ENCODE measurements around the gene BRD7.

Gene BRD7

DNA sequence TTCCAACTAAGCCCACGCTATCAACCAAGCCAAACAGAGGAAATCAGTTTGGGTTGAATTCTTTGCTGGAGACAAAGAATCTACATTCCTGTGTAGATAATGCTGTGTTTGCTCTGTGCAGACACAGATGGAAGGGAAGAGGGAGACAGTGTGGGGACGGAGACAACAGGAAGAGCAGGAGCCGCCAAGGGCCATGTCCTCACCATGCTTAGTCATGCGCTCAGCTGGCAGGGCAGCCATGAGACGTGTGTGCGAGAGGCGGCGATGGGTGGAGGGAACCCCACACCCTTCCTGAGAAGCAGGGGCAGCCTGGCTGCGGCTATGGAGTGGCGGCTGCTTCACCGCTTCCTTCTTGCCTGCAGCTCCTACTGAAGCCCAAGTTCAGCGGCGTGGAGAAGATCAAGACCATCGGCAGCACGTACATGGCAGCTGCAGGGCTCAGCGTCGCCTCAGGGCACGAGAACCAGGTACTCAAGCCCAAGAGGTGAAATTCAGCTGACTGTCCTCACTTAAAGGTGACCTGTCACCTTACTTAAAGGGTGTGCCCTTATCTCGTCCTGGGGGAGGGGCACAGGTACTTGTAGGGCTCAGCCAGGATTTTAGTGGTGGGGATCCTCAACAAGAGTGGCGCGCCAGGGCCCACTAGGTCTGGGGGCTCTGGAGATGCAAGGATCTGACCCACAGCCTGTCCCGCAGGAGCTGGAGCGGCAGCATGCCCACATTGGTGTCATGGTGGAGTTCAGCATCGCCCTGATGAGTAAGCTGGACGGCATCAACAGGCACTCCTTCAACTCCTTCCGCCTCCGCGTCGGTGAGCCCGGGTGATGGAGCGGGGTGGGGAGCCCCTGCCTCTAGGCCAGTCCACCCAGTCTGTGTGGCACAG is 55.0 kb downstream of the BRD7 start:
- peaks cover 53% of the 10 kb centered on the region for H3K36me3 Mint-ChIP-seq (ENCODE audit: low read depth)
- H3K4me3 Mint-ChIP-seq, result peak overlapping the region; percentile 40
- H3K27ac Mint-ChIP-seq, result peak overlapping the region; percentile 85
- H3K27me3 Mint-ChIP-seq (ENCODE audit: low read depth), result no peaks in the 10 kb centered on the region
- no peaks in the 10 kb centered on the region for H3K9me3 Mint-ChIP-seq
- H3K4me1 Mint-ChIP-seq (ENCODE audit: low read depth), result peaks cover 28% of the 10 kb centered on the region

DNA sequence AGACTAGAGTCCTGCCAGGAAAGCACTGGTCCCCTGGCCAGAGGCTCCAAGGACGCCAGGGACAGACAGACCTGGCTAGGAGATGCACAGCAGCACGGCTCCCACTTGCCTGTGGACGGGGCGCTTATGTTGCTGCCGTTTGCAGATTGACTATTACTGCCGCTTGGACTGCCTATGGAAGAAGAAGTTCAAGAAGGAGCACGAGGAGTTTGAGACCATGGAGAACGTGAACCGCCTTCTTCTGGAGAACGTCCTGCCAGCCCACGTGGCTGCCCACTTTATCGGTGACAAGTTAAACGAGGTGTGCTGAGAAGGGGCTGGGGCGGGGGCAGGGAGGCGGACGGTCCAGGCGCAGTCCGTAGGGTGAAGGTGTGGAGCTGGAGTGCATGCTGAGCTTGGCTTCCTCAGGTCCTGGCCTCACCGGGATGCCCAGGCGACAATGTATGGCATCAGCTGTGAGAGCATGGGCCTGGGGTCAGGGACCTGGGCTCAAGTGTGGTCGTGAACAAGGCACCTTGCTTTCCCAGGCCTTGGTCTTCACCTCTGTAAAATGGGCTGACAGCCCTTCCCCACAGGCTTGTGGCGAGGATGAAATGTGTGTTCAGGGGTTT is 56.8 kb downstream of the BRD7 start:
- Mint-ChIP-seq H3K36me3 (ENCODE audit: low read depth) (peaks cover 50% of the 10 kb centered on the region), H3K4me3 (no peak overlapping the region), H3K27me3 (ENCODE audit: low read depth) (no peaks in the 10 kb centered on the region), H3K27ac (peak overlapping the region; percentile 73), H3K4me1 (ENCODE audit: low read depth) (peaks cover 22% of the 10 kb centered on the region), H3K9me3 (no peaks in the 10 kb centered on the region)

DNA sequence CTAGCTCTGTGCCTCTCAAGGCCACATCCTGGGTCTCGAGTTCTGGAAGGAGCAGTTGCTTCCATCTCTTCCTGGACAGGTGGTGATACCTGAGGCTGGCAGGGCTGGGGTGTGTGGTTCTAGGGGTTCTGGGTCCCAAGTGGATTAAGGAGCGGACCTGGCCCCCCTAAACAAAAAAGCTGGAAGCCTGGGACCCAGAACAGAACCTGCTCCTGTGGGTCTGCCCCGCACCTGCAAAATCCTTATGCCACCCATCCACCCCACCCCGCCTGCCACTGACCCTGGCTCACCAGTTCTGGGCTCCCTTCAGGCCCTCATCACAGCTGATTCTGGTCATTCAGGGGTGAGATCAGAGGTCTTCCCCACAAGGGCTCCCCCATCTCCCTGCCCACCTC is 57.7 kb downstream of the BRD7 start:
- Mint-ChIP-seq H3K4me3 (no peak overlapping the region), H3K27ac (peak overlapping the region; percentile 70), H3K4me1 (ENCODE audit: low read depth) (peaks cover 24% of the 10 kb centered on the region), H3K9me3 (no peaks in the 10 kb centered on the region), H3K27me3 (ENCODE audit: low read depth) (no peaks in the 10 kb centered on the region), H3K36me3 (ENCODE audit: low read depth) (peaks cover 44% of the 10 kb centered on the region)

DNA sequence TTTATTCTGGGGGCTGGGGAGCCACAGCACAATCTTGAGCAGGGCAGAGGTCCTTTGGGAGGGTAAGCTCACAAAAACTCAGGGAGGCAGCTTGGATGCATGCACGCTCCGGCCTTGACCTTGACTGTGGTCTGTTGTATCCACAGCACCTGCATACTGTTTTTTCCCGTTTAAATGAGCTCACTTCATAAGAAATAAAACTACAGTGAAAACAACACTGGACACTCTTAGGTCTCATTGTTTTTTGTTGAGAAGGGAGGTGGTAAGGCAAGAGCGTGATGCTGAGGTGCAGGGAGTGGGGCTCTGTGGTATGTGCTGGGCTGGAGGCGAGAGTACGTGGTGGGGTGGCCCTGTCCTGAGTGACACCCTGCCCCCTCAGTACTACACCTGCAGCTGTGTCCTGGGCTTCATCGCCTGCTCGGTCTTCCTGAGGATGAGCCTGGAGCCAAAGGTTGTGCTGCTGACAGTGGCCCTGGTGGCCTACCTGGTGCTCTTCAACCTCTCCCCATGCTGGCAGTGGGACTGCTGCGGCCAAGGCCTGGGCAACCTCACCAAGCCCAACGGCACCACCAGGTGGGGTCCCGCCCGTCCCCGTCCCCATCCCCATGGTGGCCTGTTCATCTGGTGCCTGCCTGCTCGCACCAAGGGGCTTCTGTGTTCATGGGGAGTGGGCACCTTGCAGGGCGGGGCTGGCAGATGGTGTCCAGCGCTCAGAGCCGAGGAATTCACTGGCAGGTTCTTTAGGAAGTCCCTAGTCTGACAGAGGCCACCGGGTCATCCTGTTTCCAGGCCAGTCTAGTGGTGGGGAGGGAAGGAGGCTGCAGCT is 58.3 kb downstream of the BRD7 start:
- Mint-ChIP-seq H3K27me3 (ENCODE audit: low read depth) (no peaks in the 10 kb centered on the region), H3K36me3 (ENCODE audit: low read depth) (peaks cover 42% of the 10 kb centered on the region), H3K4me1 (ENCODE audit: low read depth) (peaks cover 24% of the 10 kb centered on the region), H3K9me3 (no peaks in the 10 kb centered on the region), H3K4me3 (no peak overlapping the region), H3K27ac (peak overlapping the region; percentile 41)

DNA sequence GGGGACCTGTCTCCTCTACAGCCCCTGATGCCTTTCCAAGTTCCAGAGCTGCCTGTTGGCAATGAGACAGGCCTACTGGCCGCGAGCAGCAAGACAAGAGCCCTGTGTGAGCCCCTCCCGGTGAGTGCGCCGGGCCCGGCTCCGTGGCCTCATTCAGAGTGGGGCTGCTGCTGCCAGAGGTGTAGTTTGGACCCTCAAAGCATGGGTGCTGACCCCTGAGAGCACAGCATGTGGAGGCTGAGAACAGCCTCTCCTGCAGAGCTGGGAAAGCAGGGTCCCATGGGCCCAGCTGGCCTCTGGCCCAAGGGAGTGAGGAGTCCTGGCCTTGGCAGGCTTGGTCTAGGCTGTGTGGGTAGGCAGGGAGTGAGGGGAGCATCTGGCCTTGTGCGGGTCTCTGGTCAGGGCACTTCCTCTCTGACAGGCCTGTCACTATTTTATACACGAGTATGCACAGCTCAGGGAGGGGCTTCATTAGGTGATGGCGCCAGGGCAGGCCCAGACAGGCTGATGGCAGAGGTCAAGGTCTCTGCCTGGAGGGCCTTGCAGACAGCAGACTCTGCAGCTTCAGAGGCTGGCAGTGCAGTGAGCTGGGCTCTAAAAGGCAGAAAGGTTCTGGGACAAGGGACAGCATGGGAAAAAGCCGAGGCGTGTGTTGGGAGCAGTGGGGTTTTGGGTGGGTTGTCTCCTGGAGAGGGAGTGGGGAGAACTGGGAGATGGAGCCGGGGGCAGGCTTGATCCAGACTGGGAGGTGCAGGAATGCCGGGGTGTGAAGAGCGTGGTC is 59.1 kb downstream of the BRD7 start:
- Mint-ChIP-seq H3K36me3 (ENCODE audit: low read depth) (peaks cover 39% of the 10 kb centered on the region), H3K9me3 (no peaks in the 10 kb centered on the region), H3K4me3 (no peak overlapping the region), H3K27ac (peak overlapping the region; percentile 41), H3K27me3 (ENCODE audit: low read depth) (no peaks in the 10 kb centered on the region), H3K4me1 (ENCODE audit: low read depth) (peaks cover 22% of the 10 kb centered on the region)

DNA sequence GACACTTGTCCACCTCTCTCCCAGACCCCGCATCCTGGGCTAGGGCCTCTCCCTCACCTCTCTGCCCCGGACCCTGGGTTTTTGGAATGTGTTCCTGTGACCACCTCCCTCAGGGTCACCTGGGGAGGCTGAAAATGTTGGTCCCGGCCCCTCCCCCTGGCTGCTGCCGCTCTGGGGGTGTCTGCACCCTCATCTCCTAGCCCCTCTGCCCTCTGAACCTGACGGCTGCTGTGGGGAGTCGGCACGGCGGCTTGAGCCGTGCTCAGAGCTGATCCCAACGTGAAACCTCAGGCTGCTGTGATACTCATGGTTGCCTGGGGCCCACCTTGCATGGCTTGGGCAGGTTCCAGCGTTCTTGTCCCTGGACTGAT is 59.6 kb downstream of the BRD7 start:
- no peak overlapping the region for H3K4me3 Mint-ChIP-seq
- no peaks in the 10 kb centered on the region for H3K27me3 Mint-ChIP-seq (ENCODE audit: low read depth)
- no peak overlapping the region for H3K27ac Mint-ChIP-seq
- peaks cover 22% of the 10 kb centered on the region for H3K4me1 Mint-ChIP-seq (ENCODE audit: low read depth)
- H3K36me3 Mint-ChIP-seq (ENCODE audit: low read depth), result peaks cover 39% of the 10 kb centered on the region
- no peaks in the 10 kb centered on the region for H3K9me3 Mint-ChIP-seq

DNA sequence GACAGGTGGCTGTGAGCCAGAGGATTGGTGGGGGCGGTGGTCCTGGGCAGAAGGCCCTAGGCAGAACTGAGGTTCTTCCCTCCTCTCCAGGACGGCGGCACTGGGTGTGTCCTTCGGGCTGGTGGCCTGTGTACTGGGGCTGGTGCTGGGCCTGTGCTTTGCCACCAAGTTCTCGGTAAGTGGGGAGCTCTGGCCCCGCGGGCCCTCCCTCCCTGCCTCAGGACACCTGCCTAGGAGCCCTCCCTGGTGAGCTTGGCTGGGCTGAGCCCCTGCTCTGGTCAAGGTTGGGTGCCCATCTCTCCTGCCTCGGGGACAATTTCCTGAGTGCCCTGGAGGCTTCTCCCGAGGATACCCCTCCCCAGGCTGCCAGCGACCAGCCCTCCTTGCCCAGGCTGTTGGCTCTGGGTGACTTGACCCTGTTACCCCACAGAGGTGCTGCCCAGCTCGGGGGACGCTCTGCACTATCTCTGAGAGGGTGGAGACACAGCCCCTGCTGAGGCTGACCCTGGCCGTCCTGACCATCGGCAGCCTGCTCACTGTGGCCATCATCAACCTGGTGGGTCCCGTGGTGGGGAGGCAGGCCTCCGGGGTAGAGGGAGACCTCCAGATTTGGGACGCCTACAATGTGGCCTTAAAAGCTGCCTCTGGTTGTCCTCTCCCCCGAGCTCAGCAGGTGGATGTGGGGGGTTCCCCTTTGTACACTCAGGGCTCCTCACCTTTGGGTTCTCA is 60.4 kb downstream of the BRD7 start:
- Mint-ChIP-seq H3K36me3 (ENCODE audit: low read depth) (peaks cover 32% of the 10 kb centered on the region), H3K9me3 (no peaks in the 10 kb centered on the region), H3K4me3 (no peak overlapping the region), H3K4me1 (ENCODE audit: low read depth) (peaks cover 17% of the 10 kb centered on the region), H3K27me3 (ENCODE audit: low read depth) (no peaks in the 10 kb centered on the region), H3K27ac (no peak overlapping the region)

DNA sequence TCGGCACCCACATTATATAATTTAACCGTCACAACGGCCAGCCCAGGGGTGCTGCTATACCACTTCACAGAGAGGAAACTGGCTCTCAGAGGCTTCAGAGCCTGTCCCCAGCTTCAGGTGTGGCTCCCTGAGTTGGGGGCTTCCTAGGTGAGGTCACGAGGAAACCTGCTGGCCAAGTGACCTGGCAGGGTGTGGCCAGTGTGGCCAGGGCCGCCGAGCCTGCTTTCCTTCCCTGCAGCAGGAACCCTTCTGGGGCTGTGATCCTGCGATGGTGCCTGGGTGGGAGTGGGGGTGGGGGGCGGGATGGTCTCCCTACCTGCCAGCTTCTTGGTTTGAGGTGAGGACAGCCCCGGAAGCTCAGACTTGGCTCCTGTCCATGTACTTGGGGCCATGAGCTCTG is 62.5 kb downstream of the BRD7 start:
- no peak overlapping the region for H3K4me3 Mint-ChIP-seq
- no peaks in the 10 kb centered on the region for H3K27me3 Mint-ChIP-seq (ENCODE audit: low read depth)
- H3K36me3 Mint-ChIP-seq (ENCODE audit: low read depth), result peaks cover 28% of the 10 kb centered on the region
- H3K9me3 Mint-ChIP-seq, result no peaks in the 10 kb centered on the region
- H3K27ac Mint-ChIP-seq, result no peak overlapping the region
- peaks cover 8% of the 10 kb centered on the region for H3K4me1 Mint-ChIP-seq (ENCODE audit: low read depth)

DNA sequence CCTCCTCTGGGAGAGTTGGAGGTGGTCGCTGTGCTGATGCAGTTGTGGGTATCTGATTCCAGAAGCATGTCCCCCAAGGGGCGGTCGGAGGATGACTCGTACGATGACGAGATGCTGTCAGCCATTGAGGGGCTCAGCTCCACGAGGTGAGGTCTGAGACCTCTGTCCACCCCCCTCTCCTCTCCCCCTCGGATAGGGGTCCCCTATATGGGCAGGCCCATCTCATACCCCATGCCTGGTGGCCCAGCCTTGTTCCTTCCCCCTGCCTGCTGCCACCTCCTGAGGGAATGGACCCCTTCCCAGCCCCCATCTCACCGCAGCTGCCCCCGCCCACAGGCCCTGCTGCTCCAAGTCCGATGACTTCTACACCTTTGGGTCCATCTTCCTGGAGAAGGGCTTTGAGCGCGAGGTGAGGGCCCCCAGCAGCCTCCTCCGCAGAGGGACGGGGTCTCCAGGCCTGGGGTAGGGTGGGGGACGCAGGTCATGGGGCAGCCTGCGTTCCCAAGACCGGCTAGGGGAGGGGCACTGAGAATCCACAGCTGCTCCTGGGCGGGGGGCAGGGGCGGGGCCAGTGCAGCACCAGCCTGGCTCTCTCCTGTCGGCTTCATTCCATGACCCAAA is 63.2 kb downstream of the BRD7 start:
- H3K27ac Mint-ChIP-seq, result no peak overlapping the region
- no peaks in the 10 kb centered on the region for H3K27me3 Mint-ChIP-seq (ENCODE audit: low read depth)
- H3K4me3 Mint-ChIP-seq, result no peak overlapping the region
- peaks cover 28% of the 10 kb centered on the region for H3K36me3 Mint-ChIP-seq (ENCODE audit: low read depth)
- no peaks in the 10 kb centered on the region for H3K9me3 Mint-ChIP-seq
- peaks cover 8% of the 10 kb centered on the region for H3K4me1 Mint-ChIP-seq (ENCODE audit: low read depth)

DNA sequence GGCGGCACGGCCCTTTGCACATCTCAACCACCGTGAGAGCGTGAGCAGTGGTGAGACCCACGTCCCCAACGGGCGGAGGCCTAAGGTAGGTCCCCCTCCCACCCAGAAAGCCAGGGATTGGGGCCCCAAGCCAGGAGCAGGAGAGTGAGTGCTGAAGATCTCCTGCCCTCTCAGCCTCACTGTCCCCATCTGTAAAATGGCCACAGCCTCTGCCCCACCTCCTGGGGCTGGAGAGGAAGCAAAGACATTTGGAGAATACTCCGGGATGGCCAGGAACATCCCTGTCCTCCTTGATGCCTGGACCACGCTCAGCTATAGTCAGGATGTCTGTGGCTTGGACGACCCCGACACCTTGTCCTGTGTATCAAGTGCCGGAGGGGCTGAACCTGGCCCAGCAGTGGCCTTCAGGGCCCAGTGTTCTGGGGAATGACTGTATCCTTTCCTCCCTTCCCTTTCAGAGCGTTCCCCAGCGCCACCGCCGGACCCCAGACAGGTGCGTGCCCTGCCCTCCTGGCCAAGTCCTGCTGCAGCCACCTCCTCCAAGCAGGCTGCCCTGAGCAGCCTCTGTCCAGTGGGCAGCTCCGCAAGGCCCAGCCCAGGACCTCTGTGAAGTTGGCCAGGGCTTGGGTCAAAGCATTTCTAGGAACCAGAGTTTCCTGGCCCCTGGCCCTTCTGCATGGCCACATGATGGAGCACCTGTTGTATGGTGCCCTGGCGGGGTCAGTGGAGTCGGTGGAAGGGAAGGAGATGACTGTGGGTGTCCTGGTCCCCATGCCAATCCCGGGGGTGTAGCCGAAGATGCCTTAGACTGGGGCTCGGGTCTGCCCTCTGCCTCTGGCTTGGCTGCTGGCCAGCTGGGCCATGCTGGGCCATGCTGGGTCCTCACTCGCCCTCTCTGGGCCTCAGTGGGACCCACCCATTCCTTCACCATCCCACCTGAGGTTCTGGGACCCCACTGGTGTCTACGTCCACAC is 64.0 kb downstream of the BRD7 start:
- H3K36me3 Mint-ChIP-seq (ENCODE audit: low read depth), result peaks cover 22% of the 10 kb centered on the region
- peaks cover 2% of the 10 kb centered on the region for H3K4me1 Mint-ChIP-seq (ENCODE audit: low read depth)
- no peak overlapping the region for H3K4me3 Mint-ChIP-seq
- no peaks in the 10 kb centered on the region for H3K9me3 Mint-ChIP-seq
- H3K27ac Mint-ChIP-seq, result no peak overlapping the region
- no peaks in the 10 kb centered on the region for H3K27me3 Mint-ChIP-seq (ENCODE audit: low read depth)

DNA sequence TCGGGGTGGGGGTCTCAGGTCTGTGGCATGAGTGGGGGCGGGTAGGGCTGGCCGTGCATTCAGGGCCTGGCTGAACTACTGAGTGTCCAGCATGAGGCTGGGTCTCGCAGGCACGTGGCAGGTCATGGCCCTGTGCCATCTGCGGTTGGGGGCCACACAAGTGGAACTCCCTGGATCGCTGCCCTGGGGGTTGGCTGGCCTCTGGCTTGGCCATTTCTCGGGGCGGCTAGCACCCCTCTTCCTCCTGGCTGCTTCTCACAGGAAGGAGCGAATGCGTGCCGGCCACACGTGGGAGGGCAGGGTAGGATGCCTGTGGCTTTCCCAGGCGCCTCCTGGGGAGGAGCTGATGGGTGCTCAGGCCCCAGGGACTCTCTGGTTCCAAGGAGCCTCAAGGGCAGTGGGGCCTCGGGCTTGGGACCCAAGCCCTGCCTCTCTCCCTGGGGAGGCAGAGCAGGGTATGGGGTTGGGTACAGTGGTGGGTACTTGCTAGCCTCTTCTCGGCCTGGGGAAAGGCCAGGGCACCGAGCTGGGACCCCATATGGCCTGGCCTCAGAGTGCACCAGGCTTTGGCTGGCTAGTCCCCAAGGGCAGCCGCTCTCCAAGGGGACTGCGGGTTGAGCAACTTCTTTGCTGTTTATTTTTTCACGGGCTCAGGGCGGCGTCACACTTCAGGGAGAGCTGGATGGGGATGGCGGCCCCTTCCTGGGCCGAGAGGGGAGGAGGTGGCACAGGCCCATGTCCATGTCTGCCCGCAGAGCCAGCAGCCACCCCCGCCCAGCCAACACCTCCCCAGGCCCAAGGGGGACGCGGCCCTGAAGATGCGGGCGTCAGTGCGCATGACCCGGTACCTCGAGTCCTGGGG is 65.0 kb downstream of the BRD7 start:
- peaks cover 2% of the 10 kb centered on the region for H3K4me1 Mint-ChIP-seq (ENCODE audit: low read depth)
- H3K27me3 Mint-ChIP-seq (ENCODE audit: low read depth), result no peaks in the 10 kb centered on the region
- no peak overlapping the region for H3K27ac Mint-ChIP-seq
- H3K36me3 Mint-ChIP-seq (ENCODE audit: low read depth), result peaks cover 22% of the 10 kb centered on the region
- H3K4me3 Mint-ChIP-seq, result no peak overlapping the region
- H3K9me3 Mint-ChIP-seq, result no peaks in the 10 kb centered on the region
